Testis (tissue), 3 donors: Measurements from ENCODE around the gene PLXNB1. TPM values are rescaled to one million over a fixed set of nuclear protein-coding genes. Genes with fewer than 3 reads are reported as not detected.
A peak's percentile ranks its signal among the peaks of the same experiment; 100 is the strongest.

Experiments
- DNase-seq: peaks from one replicate; pipeline ENCODE4 v3.0.0-alpha.2; 2019
- H3K27ac ChIP-seq, 2 donors: fragments of 200-600 bp; sonication (generic); one replicate each; pipeline ENCODE4 v1.5.1; 2019
- H3K27me3 ChIP-seq: fragments of 200-600 bp; sonication (generic); one replicate; pipeline ENCODE4 v1.5.1; 2019
- H3K36me3 ChIP-seq: fragments of 200-600 bp; sonication (generic); one replicate; pipeline ENCODE4 v1.5.1; 2017; ENCODE audit warnings: low read depth; ENCODE audit errors: missing control alignments
- H3K4me1 ChIP-seq: fragments of 200-600 bp; sonication (generic); one replicate; pipeline ENCODE4 v1.5.1; 2019
- H3K4me3 ChIP-seq, 2 donors: fragments of 200-600 bp; sonication (generic); one replicate each; pipeline ENCODE4 v1.5.1; 2017 to 2019
- H3K9me3 ChIP-seq: fragments of 200-600 bp; sonication (generic); one replicate; pipeline ENCODE4 v1.5.1; 2017
- POLR2A ChIP-seq: fragments of 450-650 bp; IDR thresholded peaks from one replicate; pipeline ENCODE4 v1.6.1; 2017; ENCODE audit warnings: antibody characterized with exemption, mild to moderate bottlenecking, moderate library complexity
- WGBS, 2 donors: methylation state at CpG; one replicate each; pipeline ENCODE4 v1.1.5; 2018; 5-methylcytosine and 5-hydroxymethylcytosine counted together
- intact Hi-C: fragments of 100-400 bp; cut with DNase I; formaldehyde crosslinking; loops from one replicate; pipeline ENCODE4 v1.15.1; 2023; ENCODE audit warnings: low total_unique reads
- polyA plus RNA-seq: library from polyadenylated mRNA; stranded (reverse); fragments of 350-450 nt; fragmentation: Illumina TruSeq; extraction: RNeasy Lipid Tissue Mini Kit (QIAGEN cat#74804); gene quantifications from one replicate; pipeline ENCODE4 v1.2.3, GENCODE V29; 2014; ENCODE audit warnings: low read depth, low replicate concordance; ENCODE audit not compliant: insufficient read depth
- total RNA-seq, 2 donors: library from RNA; depleted of rRNA; stranded (reverse); fragments of >200 nt; gene quantifications; one replicate each; pipeline ENCODE4 v1.2.3, GENCODE V29; 2016
- TF ChIP-seq, protein P1 (sequence below), 3 experiments: fragments of 450-650 bp in 2 of 3; fragments of 200-600 bp in 1 of 3; sonication (generic) in 1 of 3; IDR thresholded peaks; one replicate each; pipeline ENCODE4 v1.5.1; 2016 to 2019; ENCODE audit warnings: antibody characterized with exemption in 3 of 3, mild to moderate bottlenecking in 2 of 3, moderate library complexity in 1 of 3

PLXNB1 gene
- total and polyA plus RNA-seq, 3 donors from 2014 or later = 41.5 to 79.2 (median 70.2) TPM

- H3K36me3 ChIP-seq = no peaks in the 10 kb centered on the region
- DNase-seq = peak; percentile 9
- no peak overlapping the region for H3K4me3 ChIP-seq
- TF ChIP-seq, protein P1, sequence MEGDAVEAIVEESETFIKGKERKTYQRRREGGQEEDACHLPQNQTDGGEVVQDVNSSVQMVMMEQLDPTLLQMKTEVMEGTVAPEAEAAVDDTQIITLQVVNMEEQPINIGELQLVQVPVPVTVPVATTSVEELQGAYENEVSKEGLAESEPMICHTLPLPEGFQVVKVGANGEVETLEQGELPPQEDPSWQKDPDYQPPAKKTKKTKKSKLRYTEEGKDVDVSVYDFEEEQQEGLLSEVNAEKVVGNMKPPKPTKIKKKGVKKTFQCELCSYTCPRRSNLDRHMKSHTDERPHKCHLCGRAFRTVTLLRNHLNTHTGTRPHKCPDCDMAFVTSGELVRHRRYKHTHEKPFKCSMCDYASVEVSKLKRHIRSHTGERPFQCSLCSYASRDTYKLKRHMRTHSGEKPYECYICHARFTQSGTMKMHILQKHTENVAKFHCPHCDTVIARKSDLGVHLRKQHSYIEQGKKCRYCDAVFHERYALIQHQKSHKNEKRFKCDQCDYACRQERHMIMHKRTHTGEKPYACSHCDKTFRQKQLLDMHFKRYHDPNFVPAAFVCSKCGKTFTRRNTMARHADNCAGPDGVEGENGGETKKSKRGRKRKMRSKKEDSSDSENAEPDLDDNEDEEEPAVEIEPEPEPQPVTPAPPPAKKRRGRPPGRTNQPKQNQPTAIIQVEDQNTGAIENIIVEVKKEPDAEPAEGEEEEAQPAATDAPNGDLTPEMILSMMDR (IDR thresholded peaks at IDR 0.05) = no peak
- TF ChIP-seq POLR2A = no peak
- H3K27me3 ChIP-seq = no peaks in the 10 kb centered on the region
- H3K27ac ChIP-seq = no peak overlapping the region
- H3K4me1 ChIP-seq = peaks cover 2% of the 10 kb centered on the region
- 91 to 92% methylated on average over 18 of the region's 18 CpGs for WGBS, 2 donors
- intact Hi-C loops = no loop called here
- no peaks in the 10 kb centered on the region for H3K9me3 ChIP-seq
Measured at GRCh38 chr3:48406443-48407431, 23.1 kb downstream of the PLXNB1 start.

- H3K36me3 ChIP-seq = no peaks in the 10 kb centered on the region
- no peaks in the 10 kb centered on the region for H3K27me3 ChIP-seq
- H3K27ac ChIP-seq = no peak overlapping the region
- no peaks in the 10 kb centered on the region for H3K9me3 ChIP-seq
- 79% methylated on average over 1 of the region's 1 CpG; no CpG with 5 or more reads in 1 of the 2 donors for WGBS, 2 donors
- no peak for DNase-seq
- peaks cover 5% of the 10 kb centered on the region for H3K4me1 ChIP-seq
- intact Hi-C loops = no loop called here
- TF ChIP-seq POLR2A = no peak
- TF ChIP-seq, protein P1 (IDR thresholded peaks at IDR 0.05) = no peak
- no peak overlapping the region for H3K4me3 ChIP-seq
Measured at GRCh38 chr3:48405971-48406370, 23.9 kb downstream of the PLXNB1 start.

DNA sequence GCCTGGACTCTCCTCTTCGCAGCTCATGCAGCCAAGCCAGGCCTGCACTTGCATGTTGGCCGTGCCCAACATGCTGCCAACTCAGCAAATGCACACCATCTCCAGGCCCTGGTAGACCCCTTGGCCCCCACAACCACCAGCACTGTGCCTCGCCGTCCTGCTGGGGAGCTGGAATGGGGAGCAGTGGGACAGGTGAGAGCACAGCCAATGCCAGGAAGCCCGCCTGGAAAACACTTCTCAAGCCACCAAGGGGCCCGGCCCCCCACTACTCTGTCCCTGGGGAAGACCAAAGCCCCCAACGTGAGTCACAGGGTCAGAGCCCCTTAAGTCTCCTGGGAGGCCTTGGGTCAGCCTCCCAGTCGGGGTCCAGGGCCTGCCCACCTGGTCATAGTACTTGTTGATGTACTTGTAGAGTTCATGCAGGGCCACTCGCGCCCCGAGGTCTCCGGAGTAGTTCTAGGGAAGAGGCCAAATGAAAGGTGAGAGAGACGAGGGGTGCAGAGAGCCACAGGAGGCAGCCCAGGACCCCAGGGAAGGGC lies 24.5 kb downstream of the PLXNB1 start:
- no peak overlapping the region for H3K27ac ChIP-seq

DNA sequence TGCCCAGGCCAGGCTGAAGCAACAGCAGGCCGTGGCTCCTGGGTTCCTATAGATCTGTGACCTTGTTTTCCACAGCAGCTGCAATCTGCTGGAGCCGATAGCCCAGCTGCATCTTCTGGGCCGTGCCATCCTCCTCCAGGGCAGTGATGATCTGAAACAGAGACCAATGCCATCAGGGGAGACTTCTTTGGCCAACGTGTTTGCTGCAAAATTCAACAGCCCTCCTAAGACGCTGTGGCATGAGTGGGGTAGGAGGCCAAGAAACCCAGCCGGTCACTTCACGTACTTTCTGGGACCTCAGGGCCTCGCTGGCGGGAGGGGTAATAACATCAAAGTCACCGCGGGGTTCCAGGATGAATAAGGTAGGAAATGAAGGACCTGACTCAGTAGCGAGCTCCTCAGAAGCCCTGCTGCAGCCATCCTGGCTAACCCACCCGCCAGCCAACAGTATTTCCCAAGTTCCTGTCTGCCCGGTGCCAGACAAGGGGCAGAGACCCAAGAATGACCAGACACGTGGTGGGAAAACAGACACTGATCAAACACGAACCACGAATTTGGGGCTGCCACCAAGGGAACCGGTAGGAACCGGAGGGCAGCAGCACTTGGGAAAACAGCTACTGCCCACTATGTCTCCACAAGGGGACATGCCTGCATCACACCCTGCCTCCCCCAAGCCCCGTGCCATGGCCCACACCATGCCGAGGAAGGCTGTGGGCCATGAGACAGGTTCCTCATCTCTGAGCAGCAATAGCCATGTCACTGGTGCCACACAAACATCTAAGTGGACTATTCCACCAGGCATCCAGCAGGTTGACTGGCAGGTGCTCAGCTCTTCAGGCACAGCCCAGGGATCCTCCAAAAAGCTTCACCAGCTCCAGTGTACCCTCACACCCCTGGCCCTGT lies 25.2 kb downstream of the PLXNB1 start:
- Histone ChIP-seq H3K27me3 (no peaks in the 10 kb centered on the region), H3K4me1 (peaks cover 5% of the 10 kb centered on the region), H3K36me3 (no peaks in the 10 kb centered on the region), H3K27ac (no peak overlapping the region), H3K4me3 (no peak overlapping the region), H3K9me3 (no peaks in the 10 kb centered on the region)
- no peak for TF ChIP-seq POLR2A
- TF ChIP-seq, protein P1 (IDR thresholded peaks at IDR 0.05) = no peak
- intact Hi-C loops = loop anchor here (5.0 kb wide), 1 partner anchor 33 kb away; no protein-coding TSS in a partner anchor
- 82 to 87% methylated on average over 20 to 21 of the region's 21 CpGs for WGBS, 2 donors
- DNase-seq = peak; percentile 11

More for the DNA sequence above, 24.5 kb downstream of the PLXNB1 start:
- no peak for DNase-seq
- Histone ChIP-seq H3K27me3 (no peaks in the 10 kb centered on the region), H3K4me3 (no peak overlapping the region), H3K4me1 (peaks cover 5% of the 10 kb centered on the region), H3K36me3 (no peaks in the 10 kb centered on the region), H3K9me3 (no peaks in the 10 kb centered on the region)
- intact Hi-C loops = no loop called here
- 87 to 88% methylated on average over 13 of the region's 13 CpGs for WGBS, 2 donors
- TF ChIP-seq POLR2A = no peak
- TF ChIP-seq, protein P1 (IDR thresholded peaks at IDR 0.05) = no peak
